MCF 10A (cell line): Measurements from ENCODE around the gene SLAMF7. TPM values are rescaled to one million over a fixed set of nuclear protein-coding genes. Genes with fewer than 3 reads are reported as not detected.

Experiments used
- BruUV-seq: library from RNA; stranded (reverse); fragments of 400-500 nt; replicated peaks from 2 replicates; lab custom pipeline; 2021; lab: Mats Ljungman, UMichigan
- CTCF ChIA-PET: fragments of 300-600 bp; sonication (Branson Sonifier 250); formaldehyde crosslinking; extraction: SDS; loops from one replicate; lab custom pipeline; 2021; ENCODE audit warnings: antibody characterized with exemption, inconsistent platforms; lab: Yijun Ruan, JAX
- POLR2A ChIA-PET: fragments of 300-600, 350-650 bp; sonication (Branson Sonifier 250); formaldehyde crosslinking; extraction: SDS; loops from one replicate; lab custom pipeline; 2020; ENCODE audit warnings: antibody characterized with exemption, inconsistent platforms; lab: Yijun Ruan, JAX
- DNase-seq: peaks from one replicate; pipeline ENCODE4 v3.0.0-alpha.2; 2018; ENCODE audit not compliant: unreplicated experiment
- H3K27ac Mint-ChIP-seq: one replicate; pipeline ENCODE4 v1.8.0; 2022; ENCODE audit warnings: mild to moderate bottlenecking, low read depth, mixed read lengths; ENCODE audit not compliant: unreplicated experiment
- H3K27me3 Mint-ChIP-seq: one replicate; pipeline ENCODE4 v1.8.0; 2022; ENCODE audit warnings: mixed read lengths; ENCODE audit not compliant: insufficient read depth, unreplicated experiment
- H3K36me3 Mint-ChIP-seq: one replicate; pipeline ENCODE4 v1.8.0; 2022; ENCODE audit warnings: mild to moderate bottlenecking, moderate library complexity, mixed read lengths; ENCODE audit not compliant: insufficient read depth, unreplicated experiment
- H3K4me1 Mint-ChIP-seq: one replicate; pipeline ENCODE4 v1.8.0; 2022; ENCODE audit warnings: mixed read lengths; ENCODE audit not compliant: insufficient read depth, unreplicated experiment
- H3K4me3 Mint-ChIP-seq: one replicate; pipeline ENCODE4 v1.8.0; 2022; ENCODE audit warnings: mild to moderate bottlenecking, moderate library complexity, mixed read lengths; ENCODE audit not compliant: unreplicated experiment
- H3K9me3 Mint-ChIP-seq: one replicate; pipeline ENCODE4 v1.8.0; 2022; ENCODE audit warnings: mixed read lengths; ENCODE audit not compliant: unreplicated experiment
- intact Hi-C: fragments of 100-400 bp; cut with micrococcal nuclease; formaldehyde crosslinking; loops from 2 replicates; pipeline ENCODE4 v1.14.1; 2022
- total RNA-seq: library from RNA; stranded (reverse); gene quantifications from 2 replicates; pipeline ENCODE4 v1.2.3, GENCODE V29; 2022
- TF ChIP-seq, protein P1 (sequence below): fragments of 200-600 bp; IDR thresholded peaks from one replicate; pipeline ENCODE4 v1.8.0; 2022; ENCODE audit warnings: antibody characterized with exemption, mild to moderate bottlenecking; ENCODE audit not compliant: unreplicated experiment

The SLAMF7 gene
- total RNA-seq, 1 experiment from 2014 or later, result 8.6 TPM

DNA sequence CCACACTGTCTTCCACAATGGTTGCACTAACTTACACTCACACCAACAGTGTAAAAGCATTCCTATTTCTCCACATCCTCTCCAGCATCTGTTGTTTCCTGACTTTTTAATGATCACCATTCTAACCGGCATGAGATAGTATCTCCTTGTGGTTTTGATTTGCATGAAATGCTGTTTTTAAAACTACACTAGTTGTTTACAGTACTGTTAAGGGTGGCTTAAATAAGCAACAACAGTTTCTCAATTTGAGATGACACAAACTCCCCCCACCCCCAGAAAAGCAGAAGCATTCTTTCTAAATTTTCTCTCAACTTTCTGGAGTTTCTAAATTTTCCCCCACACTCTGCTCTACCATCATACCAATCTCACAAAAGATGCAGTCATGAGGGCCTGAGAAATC is 7.1 kb upstream of the SLAMF7 start:
- Mint-ChIP-seq H3K4me1 (no peaks in the 10 kb centered on the region), H3K4me3 (no peak overlapping the region), H3K27me3 (no peaks in the 10 kb centered on the region), H3K36me3 (no peaks in the 10 kb centered on the region), H3K9me3 (no peaks in the 10 kb centered on the region), H3K27ac (no peak overlapping the region)
- no peak for DNase-seq
- no TSS peak for BruUV-seq
- ChIA-PET POLR2A (interaction anchor here (1.6 kb wide), 1 partner anchor 36 kb away, joined by 3 read pairs; no protein-coding TSS in a partner anchor), CTCF (interaction anchor here (1.9 kb wide), 1 partner anchor 103 kb away, joined by 8 read pairs; no protein-coding TSS in a partner anchor)
- intact Hi-C loops, result no loop called here
- TF ChIP-seq, protein P1, sequence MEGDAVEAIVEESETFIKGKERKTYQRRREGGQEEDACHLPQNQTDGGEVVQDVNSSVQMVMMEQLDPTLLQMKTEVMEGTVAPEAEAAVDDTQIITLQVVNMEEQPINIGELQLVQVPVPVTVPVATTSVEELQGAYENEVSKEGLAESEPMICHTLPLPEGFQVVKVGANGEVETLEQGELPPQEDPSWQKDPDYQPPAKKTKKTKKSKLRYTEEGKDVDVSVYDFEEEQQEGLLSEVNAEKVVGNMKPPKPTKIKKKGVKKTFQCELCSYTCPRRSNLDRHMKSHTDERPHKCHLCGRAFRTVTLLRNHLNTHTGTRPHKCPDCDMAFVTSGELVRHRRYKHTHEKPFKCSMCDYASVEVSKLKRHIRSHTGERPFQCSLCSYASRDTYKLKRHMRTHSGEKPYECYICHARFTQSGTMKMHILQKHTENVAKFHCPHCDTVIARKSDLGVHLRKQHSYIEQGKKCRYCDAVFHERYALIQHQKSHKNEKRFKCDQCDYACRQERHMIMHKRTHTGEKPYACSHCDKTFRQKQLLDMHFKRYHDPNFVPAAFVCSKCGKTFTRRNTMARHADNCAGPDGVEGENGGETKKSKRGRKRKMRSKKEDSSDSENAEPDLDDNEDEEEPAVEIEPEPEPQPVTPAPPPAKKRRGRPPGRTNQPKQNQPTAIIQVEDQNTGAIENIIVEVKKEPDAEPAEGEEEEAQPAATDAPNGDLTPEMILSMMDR, result no peak

DNA sequence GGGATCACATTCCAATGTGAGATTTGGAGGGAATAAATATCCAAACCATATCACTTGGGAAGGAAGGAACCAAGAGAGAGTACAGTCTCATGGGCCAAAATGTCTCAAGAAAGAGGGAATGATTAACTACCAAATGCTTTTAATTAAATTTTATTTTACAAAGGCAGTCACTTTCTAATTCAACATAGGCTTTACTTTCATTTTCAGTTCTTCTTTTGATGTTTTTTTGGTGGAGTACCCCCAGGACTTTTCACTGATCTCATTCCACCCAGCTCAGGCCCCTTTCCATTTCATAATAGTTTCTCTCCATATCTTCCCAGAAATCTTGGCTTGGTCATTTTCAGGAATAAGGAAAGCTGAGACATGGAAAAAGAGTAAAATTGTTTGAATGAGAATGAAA is 5.1 kb upstream of the SLAMF7 start:
- Mint-ChIP-seq H3K4me3 (no peak overlapping the region), H3K36me3 (no peaks in the 10 kb centered on the region), H3K27me3 (no peaks in the 10 kb centered on the region), H3K4me1 (peaks cover 8% of the 10 kb centered on the region), H3K27ac (no peak overlapping the region), H3K9me3 (no peaks in the 10 kb centered on the region)
- CTCF ChIA-PET, result interaction anchor here (1.0 kb wide), 1 partner anchor 10 kb away, joined by 3 read pairs; no protein-coding TSS in a partner anchor
- POLR2A ChIA-PET, result interaction anchor here (0.9 to 1.6 kb wide), 2 partner anchors 34 to 64 kb away, joined by 3 read pairs; no protein-coding TSS in a partner anchor
- BruUV-seq, result no TSS peak
- intact Hi-C loops, result no loop called here
- DNase-seq, result no peak
- TF ChIP-seq, protein P1, result no peak

DNA sequence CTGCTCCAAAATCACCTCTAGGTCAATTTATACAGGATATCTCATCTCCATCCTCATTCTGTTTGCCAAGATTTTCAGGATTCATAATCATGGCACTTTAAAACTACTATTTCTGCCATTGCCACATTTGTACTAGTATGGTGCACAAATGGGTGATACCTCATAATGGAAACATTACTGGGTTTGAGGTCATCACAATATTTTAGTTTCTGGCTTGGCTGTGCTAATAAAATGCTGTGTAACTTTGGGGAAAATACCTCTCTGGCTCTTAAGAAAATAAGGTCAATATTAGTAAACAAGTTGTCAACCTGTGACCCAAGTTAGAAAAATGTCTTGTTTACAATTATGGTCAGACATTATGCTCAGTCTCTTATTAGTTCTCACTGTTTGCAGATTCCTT is 4.7 kb upstream of the SLAMF7 start:
- ChIA-PET CTCF (no interaction called here), POLR2A (interaction anchor here (0.9 kb wide), 1 partner anchor 63 kb away, joined by 3 read pairs; no protein-coding TSS in a partner anchor)
- TF ChIP-seq, protein P1, result no peak
- Mint-ChIP-seq H3K27me3 (no peaks in the 10 kb centered on the region), H3K4me1 (peaks cover 12% of the 10 kb centered on the region), H3K4me3 (no peak overlapping the region), H3K27ac (no peak overlapping the region), H3K9me3 (no peaks in the 10 kb centered on the region), H3K36me3 (no peaks in the 10 kb centered on the region)
- no TSS peak for BruUV-seq
- DNase-seq, result no peak
- intact Hi-C loops, result no loop called here

DNA sequence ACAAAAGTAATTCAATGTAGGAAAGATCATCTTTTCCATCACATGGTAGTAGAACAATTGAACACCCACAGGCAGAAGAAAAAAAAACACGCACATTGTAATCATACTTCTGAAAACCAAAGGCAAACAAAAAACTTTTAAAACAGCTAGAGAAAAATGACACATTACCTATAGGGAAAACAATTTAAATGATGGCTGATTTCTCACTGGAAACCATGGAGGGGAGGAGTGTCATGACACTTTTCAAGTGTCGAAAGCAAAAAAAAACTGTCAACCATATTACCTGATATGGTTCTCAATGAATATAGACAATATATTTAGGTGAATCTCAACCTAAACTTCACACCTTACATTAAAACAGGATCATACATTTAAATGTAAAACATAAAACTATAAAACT is 776 bp upstream of the SLAMF7 start:
- TF ChIP-seq, protein P1, result no peak
- no peak overlapping the region for H3K27ac Mint-ChIP-seq
- H3K27me3 Mint-ChIP-seq, result no peaks in the 10 kb centered on the region
- no peak for DNase-seq
- POLR2A ChIA-PET, result interaction anchor here (0.7 to 1.8 kb wide), 6 partner anchors 9 to 389 kb away, joined by 3 to 14 read pairs (median 4); partner anchors contain the start of gene USF1
- no peak overlapping the region for H3K4me3 Mint-ChIP-seq
- CTCF ChIA-PET, result interaction anchor here (0.6 to 2.4 kb wide), 7 partner anchors 12 to 549 kb away, joined by 3 to 14 read pairs (median 4); no protein-coding TSS in a partner anchor
- BruUV-seq, result no TSS peak
- peaks cover 6% of the 10 kb centered on the region for H3K36me3 Mint-ChIP-seq
- peaks cover 14% of the 10 kb centered on the region for H3K4me1 Mint-ChIP-seq
- intact Hi-C loops, result no loop called here
- H3K9me3 Mint-ChIP-seq, result no peaks in the 10 kb centered on the region
